Esophagus muscularis mucosa (tissue), 3 donors: ENCODE results near the gene PFDN2.

Source experiments
- CTCF ChIP-seq, 3 experiments: fragments of 200-600 bp in 2 of 3; fragments of 450-650 bp in 1 of 3; sonication (generic) in 2 of 3; IDR thresholded peaks; one replicate each; pipeline ENCODE4 v1.5.1; 2017 to 2019; ENCODE audit warnings: antibody characterized with exemption in 3 of 3, mild to moderate bottlenecking in 2 of 3, moderate library complexity in 1 of 3
- POLR2AphosphoS5 ChIP-seq, 2 donors: sonication (generic); formaldehyde crosslinking; IDR thresholded peaks; one replicate each; pipeline ENCODE4 v1.6.1; 2017; ENCODE audit warnings: antibody characterized with exemption in 2 of 2

- TF ChIP-seq CTCF (IDR thresholded peaks at IDR 0.05) (no peak), POLR2AphosphoS5 (IDR thresholded peaks at IDR 0.05) (no peak)
Measured at GRCh38 chr1:161162806-161163205, 45.0 kb upstream of the PFDN2 start.
